NCI-H2171 (cell line): ENCODE measurements around the gene PLEKHH2.
"Not testable (repeated sequence)": the region's sequence is repeated elsewhere in the genome, so short reads cannot be mapped to it uniquely, and the experiment has no call there.

Experiments used
- DNase-seq: peaks from one replicate; lab custom pipeline; 2025; lab: John Stamatoyannopoulos, UW

PLEKHH2 gene

DNA sequence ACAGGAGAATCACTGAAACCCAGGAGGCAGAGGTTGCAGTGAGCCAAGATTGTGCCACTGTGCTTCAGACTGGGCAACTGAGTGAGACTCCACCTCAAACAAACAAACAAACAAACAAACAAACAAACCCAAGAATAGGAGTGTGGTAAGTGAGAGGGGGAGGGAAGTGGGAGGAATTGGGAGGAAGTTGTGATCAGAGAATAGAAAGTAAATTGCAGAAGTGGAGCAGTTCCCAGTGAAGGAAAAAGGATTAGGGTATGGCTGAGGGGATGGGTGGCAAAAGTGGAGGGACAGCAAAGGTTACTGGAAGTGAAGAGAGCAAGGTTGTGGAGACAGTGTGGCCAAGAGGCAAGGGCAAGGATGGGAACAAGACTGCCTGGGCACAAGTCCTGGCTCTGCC is 80.3 kb downstream of the PLEKHH2 start:
- DNase-seq: no peak

DNA sequence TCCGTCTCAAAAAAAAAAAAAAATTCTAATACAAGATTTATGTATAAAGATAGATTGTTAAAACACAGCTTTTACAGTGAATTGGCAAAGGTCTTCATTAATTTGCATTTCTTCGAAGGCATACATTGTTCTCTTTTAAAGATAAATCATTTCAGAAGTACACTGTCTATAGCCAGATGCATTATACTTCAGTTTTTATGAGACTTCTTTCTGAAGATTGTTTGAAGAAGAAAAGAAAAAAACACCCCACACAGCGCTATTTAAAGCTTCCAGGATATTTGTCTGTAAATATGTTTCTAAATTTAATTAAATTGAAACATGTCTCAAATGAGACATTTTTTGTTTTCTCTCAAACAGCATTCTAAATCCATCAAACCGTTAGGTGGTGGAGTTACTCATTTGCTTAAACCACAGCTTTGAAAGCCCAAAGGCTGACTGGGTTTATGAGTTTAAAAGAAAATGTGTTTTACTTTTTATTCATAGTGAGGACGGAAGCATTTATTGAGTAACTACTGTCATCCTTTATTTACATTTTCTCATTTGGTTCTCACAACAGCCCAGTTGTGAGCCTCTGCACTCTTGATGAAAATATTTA is 81.6 kb downstream of the PLEKHH2 start:
- no peak for DNase-seq

DNA sequence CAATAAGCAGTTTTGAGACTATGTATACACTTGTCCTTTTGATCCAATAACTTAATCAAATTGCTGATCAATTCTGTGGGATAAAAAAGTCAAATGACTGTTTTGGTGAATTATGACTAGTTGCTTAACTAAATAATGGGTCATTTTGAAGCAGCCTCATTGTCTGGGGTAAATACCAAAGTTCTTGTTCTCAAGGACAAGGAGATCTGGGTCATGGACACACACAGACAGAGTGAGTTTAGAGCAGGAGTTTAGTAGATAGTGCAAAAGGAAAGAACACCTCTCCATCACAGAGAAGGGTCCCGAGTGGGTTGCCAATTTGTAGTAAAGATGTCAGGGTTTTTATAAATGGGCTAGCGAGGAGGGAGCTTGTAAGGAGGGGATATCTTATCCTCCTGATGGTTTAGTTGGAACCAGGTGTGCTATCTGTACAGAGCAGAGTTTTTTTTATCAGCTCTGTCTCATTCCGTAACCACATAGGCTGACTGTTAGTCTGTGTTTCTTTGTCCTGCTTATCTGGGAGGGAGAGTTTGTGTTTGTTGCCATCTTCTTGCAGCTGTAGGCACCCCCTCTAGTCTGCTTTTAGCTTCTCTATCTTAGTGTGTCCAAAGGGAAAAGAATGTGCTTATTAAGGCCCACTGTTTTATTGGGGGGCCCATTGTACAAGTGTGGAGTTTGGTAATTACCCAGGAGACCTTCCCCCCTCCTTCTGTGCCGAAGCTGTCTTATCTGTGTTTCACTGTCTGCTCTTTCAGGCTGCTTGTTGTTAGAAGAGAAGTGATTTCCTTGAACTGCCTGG is 87.9 kb downstream of the PLEKHH2 start:
- no peak for DNase-seq

DNA sequence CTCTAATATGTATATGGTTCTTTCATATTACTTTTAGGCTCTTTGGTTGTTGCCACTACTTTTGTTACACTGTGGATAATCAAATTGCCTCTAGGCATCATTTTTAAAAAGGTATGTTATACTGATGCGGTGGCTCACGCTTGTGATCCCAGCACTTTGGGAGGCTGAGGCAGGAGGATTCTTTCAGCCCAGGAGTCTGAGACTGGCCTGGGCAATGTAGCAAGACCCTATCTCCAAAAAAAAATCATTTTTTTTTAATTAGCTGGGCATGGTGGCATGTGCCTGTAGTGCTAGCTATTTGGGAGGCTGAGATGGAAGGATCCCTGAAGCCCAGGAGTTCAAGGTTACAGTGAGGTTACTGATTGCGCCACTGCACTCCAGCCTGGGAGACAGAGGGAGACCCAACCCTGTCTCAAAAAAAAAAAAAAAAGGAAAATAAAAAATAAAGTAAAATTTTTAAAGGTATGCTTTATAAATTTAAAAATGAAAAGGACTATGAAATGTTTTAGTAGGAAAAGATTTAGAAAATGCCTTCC is 88.7 kb downstream of the PLEKHH2 start:
- DNase-seq: no peak

DNA sequence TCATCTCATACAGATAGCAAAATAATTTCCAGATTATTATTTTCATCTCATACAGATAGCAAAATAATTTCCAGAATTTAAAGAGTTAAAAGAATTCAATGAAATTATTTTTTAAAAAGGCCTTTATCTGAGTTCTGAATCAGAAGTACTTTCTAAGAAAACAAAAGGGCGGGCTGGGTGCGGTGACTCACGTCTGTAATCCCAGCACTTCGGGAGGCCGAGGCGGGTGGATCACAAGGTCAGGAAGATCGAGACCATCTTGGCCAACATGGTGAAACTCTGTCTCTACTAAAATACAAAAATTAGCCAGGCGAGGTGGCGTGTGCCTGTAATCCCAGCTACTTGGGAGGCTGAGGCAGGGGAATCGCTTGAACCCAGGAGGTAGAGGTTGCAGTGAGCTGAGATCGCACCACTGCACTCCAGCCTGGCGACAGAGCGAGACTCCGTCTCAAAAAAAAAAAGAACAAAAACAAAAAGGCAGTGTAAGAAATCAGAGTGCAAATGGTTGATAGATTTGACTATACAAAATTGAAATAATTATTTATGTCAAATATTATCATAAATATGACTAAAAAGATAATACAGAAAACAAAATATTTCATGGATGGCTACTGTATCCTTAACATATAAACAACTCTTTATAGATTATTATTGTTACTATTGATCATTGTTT is 90.0 kb downstream of the PLEKHH2 start:
- DNase-seq: not testable (repeated sequence)

DNA sequence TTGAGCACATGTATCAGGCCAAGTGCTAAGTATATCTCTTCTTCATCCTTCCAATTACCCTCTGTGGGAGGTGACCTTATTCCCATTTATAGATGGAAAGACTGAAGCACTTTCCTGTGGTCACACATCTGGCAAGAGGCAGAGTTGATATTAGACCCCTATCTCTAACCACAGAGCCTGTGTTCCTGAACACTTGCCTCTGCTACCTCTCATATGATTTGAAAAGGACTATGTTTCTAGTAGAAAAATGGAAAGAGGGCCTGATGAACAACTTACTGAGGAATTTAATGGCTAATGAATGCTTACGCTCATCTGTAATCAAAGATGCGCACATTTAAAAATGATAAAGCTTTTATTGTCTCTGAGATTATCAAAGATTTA is 90.6 kb downstream of the PLEKHH2 start:
- DNase-seq: no peak

DNA sequence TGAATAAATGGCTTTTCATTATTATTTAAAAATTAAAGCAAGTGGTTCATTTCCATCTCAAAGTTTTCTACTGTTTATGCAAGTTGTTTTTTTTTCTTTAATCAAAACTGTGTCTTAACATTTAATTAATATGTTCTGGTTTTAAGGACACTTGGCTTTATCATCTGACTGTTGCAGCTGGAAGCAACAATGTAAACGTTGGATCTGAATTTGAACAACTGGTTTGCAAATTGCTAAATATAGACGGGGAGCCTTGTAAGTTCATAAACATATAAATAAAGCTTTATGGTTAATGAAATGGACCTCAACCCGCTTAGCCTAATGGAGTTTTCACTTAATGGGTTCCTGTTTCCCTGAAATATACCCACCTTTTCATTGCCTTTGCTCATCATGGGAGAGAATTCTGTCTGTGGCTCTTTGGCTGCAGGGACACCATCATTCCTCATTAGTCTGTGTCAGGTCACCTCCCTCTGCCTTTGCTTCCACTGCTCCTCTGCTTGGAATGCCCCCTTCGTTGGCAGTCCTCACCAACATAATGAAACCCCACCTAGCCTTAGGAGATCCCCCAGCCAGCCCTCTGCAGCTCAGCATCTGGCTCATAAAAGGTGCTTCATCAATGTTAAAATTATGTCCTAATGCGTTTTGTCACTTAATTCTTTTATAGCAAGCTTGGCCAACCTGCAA is 92.6 kb downstream of the PLEKHH2 start:
- DNase-seq: no peak

DNA sequence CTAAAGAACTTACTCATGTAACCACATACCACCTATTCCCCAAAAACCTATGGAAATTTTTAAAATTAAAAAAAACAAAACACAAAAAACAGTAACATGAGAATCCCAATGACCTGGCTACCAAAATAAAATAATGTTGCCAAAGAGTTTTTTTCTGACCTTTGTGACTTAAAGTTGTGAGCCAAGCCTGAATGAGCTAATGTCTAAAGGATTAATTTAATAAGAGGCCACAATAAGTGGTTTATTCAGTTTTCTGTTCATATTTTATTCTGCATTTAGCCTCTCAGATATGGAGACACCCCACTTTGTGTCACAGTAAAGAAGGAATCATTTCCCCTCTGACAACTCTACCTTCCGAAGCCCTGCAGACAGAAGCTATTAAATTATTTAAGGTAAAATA is 94.2 kb downstream of the PLEKHH2 start:
- DNase-seq: no peak

DNA sequence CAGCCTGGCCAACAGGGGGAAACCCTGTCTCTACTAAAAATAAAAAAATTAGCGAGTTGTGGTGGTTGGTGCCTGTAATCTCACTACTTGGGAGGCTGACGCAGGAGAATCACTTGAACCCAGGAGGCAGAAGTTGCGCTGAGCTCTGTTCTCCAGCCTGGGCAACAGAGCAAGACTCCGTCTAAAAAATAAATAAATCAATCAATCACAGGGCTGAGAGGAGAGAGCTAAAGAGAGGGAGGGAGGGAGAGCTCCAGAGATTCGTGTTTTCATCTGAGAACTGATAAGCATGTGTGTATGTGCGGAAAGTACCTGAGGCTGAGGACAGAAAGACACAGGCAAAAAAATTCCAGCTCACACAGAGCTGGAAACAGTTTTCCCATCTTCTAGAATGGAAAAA is 99.6 kb downstream of the PLEKHH2 start:
- DNase-seq: no peak

DNA sequence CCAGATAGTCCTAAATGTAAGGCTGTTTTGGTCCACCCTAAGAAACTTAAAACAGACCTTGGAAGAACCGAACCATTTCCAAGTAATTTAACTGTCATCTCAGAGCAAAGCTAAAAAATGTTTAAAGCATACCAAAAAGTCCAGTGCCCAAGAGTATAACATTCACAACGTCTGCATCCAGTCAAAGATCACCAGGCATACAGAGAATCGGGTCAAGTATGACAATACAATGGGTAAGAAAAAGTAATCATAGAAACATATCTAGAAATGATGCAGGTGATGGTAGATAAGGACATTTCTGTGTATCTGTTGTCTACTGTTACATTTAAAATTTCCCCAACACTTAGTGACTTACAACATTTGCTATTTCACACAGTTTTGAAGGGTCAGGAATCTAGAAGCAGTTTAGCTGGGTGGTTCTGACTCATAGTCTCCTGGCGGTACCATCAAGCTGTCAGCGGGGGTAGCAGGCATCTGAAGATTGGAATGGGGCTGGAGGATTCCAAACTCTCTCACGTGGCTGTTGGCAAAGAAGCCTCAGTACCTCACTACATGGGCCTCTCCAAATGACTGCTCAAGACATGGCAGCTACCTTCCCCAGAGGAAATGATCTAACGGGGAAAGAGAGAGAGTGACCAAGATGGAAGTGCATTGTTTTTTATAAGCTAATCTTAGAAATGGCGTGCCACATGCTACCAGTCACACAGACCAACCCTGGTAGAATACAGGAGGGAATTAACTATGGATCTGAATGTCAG is 100.2 kb downstream of the PLEKHH2 start:
- no peak for DNase-seq

DNA sequence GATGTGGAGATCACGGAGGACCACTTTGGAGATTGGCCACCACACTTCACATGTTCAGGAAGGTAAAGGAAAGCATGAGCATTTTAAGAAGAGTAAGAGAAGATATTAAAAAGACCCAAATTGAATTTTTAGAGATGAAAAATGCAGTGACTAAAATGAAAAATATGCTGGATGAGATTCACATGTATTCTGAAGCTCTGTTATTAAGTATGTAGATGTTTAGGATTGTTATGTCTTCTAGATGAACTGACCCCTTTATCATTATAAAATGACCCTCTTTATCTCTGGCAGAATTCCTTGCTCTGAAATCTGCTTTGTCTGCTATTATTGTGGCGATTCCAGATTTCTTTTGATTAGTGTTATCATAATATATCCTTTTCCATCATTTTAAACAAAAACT is 100.8 kb downstream of the PLEKHH2 start:
- DNase-seq: no peak

DNA sequence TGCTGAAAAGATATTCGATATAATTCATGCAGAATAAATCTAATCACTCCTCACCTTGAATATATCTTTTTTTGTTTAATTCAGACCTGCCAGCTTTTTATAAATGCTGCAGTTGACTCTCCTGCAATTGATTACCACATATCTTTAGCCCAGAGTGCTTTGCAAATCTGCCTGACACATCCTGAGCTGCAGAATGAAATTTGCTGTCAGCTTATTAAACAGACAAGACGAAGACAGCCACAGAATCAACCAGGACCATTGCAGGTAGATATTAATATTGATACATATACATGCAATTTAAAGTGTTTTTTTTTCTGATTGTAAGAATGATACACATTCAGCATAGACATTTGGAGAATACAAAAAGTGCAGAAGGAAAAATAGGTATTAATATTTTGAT is 101.2 kb downstream of the PLEKHH2 start:
- DNase-seq: no peak

DNA sequence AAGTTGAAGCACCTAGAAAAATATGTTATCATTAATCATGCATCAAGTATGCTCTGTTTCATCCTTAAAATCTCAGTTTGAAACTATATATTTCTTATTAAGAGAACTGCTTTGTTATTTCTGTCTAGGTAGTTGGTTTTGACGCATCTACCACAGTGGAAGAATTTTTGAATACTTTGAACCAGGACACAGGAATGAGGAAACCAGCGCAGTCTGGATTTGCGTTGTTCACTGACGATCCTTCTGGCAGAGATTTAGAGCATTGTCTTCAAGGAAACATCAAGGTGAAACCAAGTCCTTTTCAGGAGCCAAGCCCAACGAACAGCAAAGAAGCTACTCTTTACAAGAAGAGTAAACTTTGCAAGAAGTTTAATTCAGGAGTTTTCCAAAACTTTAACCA is 106.6 kb downstream of the PLEKHH2 start:
- DNase-seq: no peak

DNA sequence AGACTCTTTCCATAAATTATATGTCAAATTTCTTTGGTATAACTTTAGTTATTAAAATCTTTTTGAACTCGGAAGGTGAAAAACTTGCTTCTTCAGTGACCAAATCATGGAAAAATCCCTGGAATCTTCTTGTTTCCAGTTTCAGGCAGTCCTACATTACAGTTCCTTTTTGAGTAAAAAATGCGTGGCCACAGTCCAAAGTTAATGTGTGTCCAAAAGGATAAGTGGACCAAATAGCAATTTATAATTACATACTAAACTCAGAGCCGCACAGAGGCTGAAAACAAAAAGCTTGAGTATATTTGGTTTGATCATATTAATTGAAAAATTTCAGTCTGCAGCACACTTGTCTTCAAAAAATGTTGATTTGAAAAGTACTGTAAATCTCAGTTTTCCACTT is 108.4 kb downstream of the PLEKHH2 start:
- DNase-seq: no peak

DNA sequence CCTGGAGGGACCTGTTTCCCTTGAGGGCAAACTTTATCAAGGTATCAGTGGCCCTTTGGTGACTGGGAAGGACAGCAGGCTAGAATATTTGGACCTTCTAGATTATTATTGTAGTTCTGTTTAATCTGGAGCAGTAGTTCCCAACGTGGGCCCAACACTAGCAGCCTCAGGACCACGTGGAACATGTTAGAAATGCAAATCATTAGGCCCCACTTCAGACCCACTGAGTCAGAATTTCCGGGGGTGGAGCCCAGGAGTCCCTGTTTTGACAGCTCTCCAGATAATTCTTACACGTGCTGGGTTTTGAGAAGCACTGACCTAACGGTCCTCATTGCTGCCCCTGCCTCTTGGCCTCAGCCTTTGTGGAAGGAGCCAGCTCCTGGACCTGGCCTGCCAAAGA is 111.3 kb downstream of the PLEKHH2 start:
- DNase-seq: no peak

DNA sequence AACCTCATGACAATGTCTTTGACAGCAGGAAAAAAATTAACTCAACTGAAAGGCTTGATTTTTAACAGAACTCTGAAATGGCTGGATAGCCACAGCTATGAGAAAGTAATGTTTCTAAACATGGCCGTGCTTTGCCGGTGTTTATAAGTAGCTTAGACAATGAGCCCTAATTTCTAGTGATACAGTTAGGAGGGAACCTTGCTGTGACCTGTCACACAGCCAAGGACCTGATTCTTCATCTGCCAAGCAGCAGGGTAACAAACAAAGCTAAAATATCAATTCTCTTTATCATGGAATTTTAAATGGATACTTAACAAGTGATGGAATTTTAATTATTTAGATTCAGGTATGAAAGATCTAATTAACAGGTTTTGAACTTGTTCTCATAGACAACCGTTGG is 112.5 kb downstream of the PLEKHH2 start:
- no peak for DNase-seq

DNA sequence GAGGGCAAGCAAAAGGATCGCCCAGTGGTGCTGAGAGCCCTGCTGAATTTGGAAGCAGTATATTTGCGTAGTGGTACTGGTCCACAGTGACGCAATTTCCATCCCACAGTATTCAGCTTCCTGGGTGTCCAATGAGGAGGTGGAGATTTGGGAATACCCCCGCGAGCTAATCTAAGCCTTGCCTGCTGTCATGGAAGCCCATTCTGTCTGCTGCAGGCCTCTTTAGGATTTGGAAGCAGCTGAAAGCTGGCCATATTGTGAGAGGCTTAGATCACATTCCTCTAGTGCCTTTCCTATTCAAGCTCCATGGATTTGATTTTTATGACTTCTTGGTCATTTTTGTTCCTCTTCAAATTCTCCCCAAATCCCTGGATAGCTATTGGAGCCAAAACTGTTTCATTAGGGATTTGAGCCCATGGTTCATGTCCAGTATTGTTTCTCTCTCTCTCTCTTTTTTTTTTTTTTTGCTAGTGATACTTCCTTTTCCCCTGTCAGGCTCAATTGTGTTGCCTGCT is 114.5 kb downstream of the PLEKHH2 start:
- no peak for DNase-seq

DNA sequence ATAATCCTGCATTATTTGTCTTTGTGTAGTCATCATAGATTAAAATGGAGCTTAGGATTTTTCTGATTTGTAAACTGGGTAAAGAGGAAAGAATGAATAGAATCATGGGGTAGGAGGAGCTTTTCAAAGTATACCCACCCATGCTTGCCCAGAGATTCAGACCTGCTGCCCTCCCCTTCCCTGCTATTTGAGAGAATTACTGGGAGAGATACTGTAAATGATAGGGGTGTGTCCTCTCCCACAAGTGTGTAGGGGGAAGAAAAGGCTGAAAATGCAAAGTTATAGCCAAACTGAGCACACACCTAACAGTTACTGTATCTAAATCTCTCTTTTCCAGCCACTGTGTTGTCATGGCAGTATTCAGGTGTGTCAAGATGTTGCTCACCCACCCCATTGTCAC is 115.2 kb downstream of the PLEKHH2 start:
- no peak for DNase-seq

DNA sequence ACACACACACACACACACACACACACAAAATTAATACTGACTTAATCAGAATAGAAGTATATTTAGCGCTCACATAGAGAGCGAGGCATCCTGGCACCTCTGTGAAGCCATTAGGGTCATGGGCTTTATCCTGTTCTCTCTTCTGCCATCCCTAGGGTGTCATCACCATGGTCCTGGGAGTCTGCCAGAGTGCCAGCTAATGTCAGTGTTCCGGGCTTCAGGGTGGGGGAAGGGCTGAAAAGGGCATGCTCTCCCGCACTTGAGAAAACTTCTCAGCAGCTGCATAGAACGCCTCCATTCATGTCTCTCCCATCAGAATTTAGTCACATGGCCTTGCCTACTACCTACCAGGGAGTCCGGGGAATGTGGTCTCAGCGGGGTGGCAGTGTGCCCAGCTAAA is 117.1 kb downstream of the PLEKHH2 start:
- DNase-seq: no peak

DNA sequence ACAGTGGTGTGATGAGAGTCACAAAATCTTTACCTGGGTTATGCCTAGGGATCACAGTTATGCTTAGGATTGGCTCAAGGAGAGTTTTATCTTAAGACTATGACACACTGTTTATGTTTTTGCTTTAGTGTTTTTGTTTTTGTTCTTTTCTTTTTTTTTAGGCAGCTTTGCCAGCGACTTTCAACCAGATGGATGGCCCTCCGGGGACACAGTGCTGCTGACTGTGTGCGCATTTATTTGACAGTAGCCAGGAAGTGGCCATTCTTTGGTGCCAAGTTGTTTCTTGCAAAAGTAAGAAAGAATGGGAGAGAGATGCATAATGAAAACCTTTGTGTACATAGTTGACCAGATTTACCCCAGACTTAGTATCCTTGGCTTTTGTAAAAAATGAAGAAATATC is 121.7 kb downstream of the PLEKHH2 start:
- no peak for DNase-seq

DNA sequence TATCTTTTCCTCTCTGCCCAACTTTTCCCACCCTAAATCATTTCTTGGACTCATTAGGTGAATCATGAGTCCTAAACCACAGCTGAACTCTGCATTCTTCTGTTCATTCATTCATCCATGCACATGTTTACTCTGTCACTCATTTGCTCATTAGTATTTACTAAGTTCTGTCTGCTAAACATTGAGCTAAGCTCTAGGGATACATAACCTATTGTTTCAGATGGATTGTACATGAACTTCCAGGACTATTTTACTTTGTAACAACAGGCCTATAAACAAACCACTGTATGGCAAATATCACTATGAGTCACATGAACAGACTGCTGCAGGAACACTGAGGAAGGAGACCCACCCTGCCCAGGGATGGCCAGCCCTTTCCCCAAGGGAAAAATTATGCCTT is 122.1 kb downstream of the PLEKHH2 start:
- DNase-seq: no peak

DNA sequence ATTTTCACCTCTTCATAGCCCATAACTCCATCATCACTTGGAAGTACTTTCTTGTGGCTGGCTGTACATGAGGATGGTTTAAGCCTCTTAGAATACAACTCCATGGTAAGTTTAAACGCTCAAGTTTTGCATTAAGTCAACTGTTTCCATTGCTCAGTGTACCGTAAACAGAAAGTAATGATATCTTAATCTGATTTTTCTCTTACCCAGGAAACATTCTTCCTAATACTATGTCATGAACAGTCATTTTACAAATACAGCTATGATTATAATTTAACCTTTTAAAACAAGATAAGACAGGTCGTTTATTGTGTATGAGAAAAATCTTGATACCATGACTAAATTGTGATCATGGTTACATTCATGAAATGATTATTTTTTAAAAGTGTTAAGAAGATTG is 125.2 kb downstream of the PLEKHH2 start:
- DNase-seq: no peak
